NCI-H345 treated with DMSO at 0.1 percent for 48 hours (cell line): ENCODE measurements around the gene PNCK.

Experiments
- DNase-seq: peaks from one replicate; lab custom pipeline; 2025; ENCODE audit not compliant: unreplicated experiment; lab: John Stamatoyannopoulos, UW

The PNCK gene

GRCh38 chrX:153642051-153642654 is 31.5 kb downstream of the PNCK start:
- DNase-seq: no peak

- DNase-seq: no peak
These were observed 32.0 kb downstream of the PNCK start for GRCh38 chrX:153641627-153642026.

DNA sequence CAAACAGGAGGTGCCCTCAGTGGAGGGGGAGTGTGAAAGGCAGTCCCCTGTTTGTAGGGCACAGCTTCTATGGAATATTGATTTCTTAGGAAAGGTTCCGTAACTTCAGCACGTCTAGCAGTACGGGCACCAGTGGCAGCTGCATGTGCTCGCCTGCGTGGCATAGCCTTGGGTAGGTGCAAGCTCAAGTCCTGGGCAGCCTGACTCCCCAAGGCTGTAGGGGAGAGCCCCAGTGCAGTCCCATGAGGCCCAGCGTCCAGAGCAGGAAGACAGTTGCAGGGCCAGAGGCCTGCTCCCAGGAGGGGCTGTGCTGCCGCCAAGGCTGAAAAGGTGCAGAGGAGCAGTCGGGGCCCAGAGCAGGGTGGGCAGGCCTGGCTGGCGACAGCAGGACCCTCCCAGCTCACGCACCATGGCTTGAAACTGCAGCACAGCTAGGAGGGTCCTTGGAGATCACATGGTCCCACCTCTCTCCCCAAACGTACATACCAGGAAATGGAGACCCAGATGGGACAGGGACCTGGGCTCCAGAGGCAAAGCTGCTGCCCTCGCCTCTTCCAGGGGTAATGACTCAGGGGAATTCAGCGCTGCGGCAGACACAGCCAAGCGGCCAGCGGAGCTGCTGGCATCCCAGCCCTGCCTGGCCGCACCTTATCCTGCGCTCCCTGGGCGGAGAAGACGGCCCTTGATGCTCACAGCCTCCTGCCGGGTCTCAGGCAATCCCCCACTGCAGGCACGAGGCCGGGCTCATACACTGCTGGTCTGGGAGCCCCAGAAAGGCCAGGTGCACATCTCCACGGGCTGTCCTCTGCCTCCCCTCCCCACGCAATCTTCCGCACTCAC is 32.7 kb downstream of the PNCK start:
- DNase-seq: no peak

DNA sequence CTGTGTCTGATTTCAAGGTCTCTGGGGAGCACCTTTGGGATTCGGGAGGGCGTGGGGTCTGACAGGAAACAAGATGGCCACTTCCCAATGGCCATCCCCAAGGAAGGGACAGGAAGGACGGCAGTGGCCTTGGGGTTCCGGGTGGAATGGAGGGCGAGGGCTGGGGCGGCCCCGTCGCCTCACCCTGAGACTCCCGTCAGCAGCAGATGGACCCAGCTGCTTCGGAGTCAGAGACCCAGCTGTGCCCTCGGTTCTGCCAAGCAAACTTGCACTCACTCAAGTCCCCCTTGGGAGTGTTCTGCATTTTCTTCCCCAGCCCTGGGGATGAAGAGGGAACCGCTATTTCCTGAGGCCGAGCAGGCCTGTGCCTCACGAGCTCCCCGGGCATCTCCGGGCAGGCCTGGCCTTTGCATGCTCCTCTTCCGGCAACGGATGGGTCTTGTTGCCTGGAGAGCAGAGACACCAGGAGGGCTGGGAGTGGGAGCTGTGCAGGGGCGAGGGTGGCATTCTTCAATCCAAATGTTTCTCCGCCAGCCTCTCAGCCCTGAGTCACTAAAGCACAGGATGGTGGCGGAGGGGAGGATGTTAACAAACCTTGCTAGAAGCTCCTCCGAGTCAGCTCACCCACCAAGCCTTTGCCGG is 33.4 kb downstream of the PNCK start:
- DNase-seq: no peak

- DNase-seq: no peak
These were observed 34.2 kb downstream of the PNCK start for GRCh38 chrX:153639177-153640044.

DNA sequence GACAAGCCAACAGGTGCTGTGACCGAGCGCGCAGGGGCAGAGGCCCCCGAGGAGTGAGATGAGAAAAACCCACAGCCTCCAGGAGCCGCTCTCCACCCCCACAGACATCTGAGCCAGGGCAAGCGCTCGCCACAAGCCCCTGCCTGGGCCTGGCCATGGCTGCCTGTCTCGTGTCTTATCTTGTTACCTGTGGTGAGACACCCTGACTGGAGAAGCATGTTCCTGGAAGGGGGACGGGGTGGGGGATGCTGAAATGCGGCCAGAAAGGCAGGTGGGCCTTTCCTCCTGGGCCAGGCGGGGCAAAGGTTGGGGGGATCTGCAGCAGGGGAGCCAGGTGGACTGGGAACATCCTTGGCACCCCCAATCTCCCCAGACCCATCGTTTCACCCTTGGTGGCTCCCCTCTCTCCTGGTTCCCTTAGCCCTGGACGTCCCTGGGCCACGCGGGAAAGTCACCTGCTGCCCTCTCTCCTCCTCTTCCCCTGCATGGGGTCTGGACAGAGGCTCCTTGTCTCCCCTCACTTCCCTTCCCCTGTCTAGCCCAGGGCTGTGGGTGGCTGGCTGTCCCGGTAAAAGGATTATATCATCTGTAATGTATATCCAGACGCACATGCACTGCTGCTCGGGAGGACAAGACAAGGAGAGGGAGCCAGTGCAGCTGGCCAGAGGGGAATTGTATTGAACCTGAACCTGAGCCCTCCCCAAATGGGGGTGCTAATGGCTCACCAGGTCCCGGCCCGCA is 35.0 kb downstream of the PNCK start:
- no peak for DNase-seq

DNA sequence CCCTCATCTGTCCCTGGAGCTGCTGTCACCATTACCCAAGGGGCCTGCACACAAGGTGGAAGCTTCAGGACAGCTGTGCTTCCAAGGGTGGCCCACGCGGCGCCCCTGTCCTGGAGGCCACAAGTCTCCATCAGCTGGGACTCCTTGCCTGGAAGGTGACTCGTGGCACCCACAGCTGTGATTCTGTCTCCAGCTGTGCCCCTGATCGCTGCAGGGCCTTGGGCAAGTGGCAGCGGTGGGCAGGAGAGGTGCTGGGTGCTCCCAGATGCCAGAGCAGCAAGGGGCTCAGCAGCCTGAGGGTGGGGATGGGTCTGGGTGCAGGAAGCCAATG is 35.6 kb downstream of the PNCK start:
- DNase-seq: no peak

DNA sequence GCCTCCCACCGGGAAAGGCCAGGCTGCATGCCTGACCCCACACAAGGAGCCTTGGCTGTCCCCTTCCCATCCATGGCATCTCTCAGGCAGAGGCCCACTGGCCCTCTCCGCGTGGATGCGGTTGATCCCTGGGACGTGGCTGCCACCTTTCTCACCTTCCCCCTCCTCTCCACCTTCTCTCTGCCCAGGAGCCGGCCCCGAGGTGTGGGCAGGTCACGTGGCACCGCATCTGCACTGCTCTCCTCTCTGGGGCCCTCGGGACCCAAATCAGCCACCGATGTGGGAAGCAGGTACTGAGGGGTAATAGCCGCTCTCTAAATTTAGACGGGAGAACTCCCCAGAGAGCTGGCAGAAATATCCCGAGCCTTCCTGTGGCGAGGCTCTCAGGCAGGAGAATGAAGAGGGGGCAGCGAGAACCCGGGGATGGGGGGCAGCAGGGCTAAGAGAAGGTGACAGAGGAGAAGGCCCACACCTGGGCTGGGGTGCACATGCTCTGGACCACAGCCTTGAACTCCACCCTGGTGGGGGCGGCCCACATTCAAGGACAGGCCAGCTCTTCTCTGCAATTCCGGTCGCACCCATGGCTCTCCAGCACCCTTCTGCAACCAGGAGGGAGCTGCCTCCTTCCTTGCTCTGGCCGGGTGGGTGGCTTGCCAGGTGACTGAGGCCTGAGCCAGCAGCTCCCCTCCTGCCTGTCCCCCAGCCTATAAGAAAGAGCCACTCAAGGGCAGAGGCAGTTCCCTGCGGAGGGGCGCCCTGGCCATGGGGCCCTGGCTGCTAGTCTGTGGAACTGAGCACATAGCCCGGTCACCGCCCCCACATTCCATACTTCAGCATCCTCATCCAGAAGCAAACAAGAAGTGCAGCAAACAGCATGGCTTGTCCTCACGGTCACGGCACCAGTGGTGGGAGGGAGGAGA is 36.2 kb downstream of the PNCK start:
- DNase-seq: no peak

- no peak for DNase-seq
These were observed 36.9 kb downstream of the PNCK start for GRCh38 chrX:153636716-153637115.

DNA sequence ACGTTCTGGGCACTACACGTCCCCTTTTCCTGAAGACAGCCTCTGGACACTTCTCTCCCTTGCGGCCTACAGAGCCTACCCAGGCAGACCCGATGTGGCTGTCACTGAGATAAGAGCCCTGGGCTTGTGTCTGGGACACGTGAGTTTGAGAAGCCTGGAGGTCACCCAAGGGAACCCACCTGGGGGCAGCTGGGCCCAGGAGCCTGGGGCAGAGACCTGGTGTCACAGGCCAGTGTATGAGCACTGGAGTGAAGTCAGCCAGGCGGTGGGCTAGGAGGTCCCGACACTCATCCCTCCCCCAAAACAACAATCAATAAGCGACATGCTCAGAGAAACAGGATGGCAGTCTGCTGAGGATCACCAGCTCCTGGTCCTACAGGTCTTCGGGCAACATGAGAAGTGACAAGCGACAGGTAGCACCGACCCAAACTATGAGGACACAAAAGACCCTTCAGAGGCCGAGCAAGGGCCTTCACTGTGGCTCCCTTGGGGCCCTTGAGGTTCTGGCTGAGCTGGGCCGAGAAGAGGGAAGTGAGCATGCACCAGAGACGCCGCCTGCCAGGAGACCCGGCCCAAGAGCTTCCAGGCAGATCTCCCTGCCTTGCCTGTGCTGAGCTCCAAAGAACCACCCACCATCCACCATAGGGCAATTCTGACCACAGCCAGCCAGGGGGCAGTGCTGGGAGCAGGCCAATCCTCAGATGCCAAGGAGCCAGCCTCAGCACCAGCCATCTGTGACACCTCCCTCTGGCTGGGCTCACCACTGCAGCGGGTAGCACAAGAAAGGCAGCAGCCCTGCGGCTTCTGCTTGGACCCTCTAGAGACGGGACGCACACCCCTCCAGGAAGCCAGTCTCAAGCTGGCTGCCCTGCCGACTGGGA is 37.6 kb downstream of the PNCK start:
- no peak for DNase-seq

- DNase-seq: no peak
These were observed 38.2 kb downstream of the PNCK start for GRCh38 chrX:153635388-153635787.

DNA sequence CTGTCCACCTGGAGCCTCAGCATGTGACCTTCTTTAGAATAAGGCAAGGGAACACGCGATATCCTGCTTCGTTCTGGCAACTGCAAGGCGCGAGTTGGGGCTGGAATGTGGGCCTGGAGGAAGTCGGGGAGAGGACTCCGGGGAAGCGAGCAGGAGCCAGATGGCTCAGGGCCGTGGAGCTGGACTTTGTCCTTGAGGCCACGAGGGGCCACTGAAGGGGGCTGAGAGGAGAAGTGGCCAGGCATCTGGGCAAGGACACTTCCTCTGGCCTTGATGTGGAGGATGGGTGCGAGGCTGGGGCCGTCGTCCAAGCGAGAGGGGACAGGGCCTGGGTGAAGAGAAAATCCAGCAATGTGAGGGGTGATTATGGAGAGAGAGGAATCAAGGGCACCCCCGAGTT is 38.8 kb downstream of the PNCK start:
- DNase-seq: no peak

- no peak for DNase-seq
These were observed 39.4 kb downstream of the PNCK start for GRCh38 chrX:153634236-153634635.

DNA sequence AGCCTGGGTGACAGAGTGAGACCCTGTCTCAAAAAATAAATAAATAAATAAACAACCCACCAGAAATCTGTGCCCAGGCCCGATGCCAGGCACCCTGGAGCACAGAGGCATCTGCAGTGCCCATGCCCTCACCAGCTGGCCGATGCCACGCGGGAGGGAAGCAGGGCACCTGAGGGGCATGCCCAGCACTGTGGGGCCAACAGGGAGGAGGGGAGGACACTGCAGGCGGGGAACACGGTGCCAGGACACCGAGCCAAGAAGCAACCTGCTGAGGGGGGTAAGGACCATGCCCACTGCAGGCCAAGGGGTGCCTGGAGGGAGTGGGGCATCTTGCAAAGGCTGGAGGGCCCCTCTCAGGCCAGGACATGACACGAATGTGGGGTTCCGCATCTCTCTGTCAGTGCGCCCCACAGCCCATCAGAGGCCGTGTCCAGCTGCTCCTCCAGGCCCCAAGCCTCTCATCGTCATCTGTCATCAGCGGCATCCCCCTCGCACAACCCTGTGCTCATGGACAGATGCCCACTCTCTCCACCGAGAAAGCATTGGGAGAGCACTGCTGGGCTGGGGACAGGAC is 39.9 kb downstream of the PNCK start:
- DNase-seq: no peak

GRCh38 chrX:153633048-153633447 is 40.6 kb downstream of the PNCK start:
- no peak for DNase-seq

DNA sequence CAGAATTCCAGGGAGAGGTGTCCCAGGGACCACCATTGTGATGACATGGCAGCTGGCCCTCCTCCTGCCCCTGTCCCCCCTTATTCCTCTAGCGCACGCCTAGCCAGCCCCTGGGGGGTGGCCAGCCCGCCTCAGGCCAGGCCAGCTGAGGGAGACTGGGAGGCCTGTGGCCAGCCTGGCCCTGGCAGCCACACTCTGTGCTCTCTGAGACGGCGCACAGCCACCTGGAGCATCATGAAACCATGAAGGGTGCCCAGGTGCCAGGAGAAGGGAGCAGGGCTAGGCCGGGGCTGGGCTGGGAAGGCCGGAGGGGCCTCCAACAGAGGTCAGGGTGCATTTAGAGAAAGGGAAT is 41.0 kb downstream of the PNCK start:
- DNase-seq: no peak

GRCh38 chrX:153631907-153632594 is 41.6 kb downstream of the PNCK start:
- DNase-seq: no peak

- no peak for DNase-seq
These were observed 42.3 kb downstream of the PNCK start for GRCh38 chrX:153631346-153631745.
